HCEC 1CT (cell line): ENCODE measurements around the gene BTRC.
A peak's percentile ranks its signal among the peaks of the same experiment; 100 is the strongest.

Source experiments
- DNase-seq: peaks from one replicate; pipeline ENCODE4 v3.0.0-alpha.2; 2017

The BTRC gene

DNA sequence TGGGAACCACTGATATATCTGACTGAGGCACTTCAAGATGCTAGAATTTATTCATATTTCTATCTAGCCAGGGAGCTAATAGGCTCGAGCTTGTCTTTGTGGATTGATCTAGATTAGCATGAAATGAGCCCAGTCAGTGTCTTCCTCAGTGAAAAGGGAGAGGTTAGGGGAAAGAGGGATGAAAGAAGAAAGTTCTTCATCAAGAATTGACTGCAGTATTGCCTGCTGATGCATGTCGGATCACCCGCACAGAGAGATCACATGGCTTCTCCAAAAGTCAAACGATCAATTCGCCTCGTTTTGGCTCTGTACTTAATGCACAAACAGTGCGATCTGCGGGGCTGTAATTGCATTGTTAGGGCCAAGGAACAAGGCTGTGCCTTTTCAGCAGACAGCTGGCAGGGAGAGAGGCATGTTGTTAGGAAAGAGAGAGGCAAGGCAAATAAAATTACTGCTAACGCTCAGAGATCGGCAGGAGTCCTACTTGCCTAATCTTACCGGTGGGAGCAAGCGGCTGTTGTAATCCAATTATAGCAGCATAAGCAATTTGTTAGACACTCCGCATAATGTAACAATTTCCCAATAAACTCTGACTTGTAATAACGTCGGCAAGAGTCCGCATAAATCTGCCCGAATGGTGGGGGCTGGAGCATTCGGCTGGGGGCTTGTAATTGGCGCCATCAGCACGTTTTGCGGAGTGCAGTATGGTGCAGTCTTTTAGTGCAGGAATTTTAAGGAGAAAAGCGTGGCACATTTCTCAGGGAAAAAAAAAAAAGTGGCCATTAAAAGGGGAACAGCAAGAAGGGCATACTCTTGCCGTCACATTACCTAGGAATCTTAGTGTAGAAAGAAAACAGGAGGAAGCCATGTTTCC is 132.0 kb downstream of the BTRC start:
- no peak for DNase-seq

DNA sequence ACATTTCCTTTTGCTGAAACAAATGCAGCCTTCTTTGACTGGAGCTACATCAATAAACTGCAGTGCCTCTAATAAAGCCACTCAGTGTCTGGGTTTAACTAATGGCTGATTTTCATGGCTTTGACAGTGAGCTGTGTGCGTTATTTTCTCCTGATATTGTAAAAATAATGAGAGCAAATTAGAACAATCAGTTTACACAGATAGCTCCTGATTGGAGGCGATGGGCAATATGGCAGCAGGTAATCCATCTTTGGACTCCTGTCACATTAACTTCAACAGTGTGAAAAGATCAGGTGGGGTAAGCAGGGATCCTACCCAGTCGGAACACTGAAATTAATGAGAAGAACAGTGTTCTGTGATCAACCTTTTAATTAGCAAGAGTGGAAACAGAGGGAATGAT is 133.4 kb downstream of the BTRC start:
- DNase-seq, result no peak

DNA sequence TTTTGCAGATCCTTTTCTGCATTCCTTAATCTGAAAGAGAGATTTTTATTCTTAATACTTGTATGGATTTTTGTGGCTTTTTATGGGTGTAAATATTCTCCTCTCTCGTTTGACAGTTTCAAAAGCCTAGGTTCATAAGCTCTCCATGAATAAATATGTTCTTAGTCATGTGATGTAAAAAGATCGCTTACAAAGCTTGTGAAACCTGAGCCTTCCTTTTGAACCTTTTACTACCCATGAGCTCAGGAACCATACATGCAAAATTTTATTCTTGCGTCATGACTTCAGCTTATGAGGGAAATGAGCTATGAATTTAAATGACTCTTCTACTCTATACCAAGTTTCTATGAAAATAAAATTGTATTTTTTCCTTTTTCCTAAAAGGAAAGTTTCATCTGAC is 135.4 kb downstream of the BTRC start:
- peak; percentile 77 for DNase-seq

DNA sequence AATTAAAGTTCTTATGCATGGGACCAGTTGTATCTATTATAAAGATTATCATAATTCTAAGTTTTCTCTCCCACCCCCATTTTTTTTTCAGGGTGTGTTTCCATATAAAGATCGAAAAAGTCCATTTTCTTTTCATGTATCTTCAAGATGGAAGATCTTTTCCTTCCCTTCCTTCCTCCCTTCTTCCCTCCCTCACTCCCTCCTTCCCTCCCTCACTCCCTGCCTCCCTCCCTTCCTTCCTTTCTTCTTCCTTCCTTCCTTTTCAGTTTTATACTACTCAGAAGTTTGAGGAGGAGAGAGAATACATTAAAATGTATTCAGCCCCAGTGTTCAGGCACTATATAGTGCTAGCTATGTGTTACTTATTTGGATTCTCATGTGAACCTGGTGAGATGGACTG is 136.1 kb downstream of the BTRC start:
- no peak for DNase-seq

DNA sequence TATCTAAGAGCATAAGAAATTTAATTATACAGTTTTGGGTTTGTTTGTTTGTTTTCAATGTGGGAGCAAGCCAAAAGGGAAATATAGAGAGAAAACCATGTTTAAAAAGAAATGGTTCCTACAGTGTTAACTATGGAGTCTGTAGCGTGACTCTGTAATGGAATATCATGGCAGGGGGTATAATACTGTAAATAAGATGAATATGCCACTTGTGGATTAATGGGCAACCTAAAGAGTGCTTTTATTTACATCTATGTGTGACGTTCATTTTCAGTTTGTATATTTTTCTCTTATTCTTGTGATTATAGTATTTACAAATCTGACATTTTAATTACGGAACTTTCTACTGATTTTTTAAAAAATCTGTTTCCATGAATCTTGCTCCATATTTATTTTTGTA is 138.2 kb downstream of the BTRC start:
- DNase-seq, result no peak

DNA sequence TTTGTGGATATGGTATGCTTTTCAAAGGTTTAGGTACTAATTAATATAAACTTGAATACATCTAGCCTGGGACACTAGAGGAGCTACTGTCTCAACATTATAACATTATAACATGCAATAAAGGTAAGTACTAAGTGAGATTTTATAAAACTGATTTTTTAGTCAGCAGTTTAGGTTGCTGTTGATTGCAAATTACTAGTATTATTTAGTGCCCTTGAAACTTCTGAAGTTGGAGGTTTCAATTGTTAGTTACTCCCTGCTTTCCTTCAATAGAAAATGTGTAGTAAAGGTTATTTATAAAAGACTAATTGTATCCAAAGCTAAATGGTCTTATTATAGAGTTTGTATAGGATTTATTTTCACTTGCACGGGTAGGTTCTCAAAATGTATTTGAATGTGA is 138.8 kb downstream of the BTRC start:
- no peak for DNase-seq

DNA sequence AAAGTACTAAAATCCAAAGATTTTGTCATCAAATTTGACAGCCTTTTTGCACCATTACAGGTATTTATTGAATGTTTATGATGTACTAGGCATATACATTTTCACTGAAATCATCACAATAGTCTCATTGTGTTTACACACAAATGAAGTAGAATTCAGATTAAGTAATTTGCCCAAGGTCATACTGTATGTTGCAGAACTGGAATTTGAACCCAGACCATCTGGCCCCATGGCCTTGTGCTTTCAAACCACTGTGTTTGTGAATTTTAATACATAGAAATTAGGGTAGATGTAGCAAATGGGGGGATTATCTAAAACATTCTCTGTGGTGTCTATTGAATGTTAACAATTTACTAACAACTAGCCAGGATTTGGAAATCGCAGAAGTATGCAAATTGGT is 139.3 kb downstream of the BTRC start:
- no peak for DNase-seq

DNA sequence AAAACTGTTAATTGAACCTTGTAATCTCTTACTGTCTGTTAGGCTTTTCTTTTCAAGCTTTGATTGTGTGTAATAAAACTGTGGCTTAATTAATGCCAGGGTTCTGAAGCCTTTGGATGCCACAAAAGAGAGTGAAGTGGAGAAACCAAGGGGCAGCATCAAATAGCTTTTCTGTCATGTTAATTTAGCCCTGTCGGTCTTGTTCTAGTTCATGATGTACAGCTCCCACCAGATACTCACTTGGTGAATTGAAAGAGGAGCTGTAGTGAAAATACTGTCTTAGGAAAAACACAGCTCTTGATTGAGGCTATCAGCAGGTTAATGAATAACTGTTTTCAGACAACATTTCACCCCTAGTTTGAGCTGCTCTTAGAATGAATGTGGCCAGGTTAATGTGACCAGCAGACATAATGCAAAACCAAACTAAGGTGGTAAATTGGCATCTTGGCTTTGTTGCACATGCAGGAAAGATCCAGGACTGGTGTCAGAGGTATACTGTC is 139.9 kb downstream of the BTRC start:
- DNase-seq, result no peak

DNA sequence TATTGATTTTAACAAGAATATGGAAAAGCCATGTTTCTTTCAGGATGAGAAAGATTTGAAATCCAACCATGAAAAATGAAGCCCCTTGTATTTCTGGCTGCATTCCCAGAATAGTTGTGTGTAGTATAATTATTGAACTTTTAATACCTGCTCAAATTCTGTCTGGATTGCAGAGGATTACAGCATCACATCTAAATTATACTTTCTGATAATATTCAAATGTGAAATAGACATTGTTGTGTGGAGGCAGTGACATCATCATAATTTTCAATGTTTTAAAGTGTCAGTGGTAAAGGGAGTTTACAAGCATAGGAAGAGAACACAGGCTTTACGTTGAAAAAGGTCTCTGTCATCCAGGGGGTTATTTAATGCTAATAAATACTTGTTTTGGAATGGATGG is 140.7 kb downstream of the BTRC start:
- DNase-seq, result no peak

DNA sequence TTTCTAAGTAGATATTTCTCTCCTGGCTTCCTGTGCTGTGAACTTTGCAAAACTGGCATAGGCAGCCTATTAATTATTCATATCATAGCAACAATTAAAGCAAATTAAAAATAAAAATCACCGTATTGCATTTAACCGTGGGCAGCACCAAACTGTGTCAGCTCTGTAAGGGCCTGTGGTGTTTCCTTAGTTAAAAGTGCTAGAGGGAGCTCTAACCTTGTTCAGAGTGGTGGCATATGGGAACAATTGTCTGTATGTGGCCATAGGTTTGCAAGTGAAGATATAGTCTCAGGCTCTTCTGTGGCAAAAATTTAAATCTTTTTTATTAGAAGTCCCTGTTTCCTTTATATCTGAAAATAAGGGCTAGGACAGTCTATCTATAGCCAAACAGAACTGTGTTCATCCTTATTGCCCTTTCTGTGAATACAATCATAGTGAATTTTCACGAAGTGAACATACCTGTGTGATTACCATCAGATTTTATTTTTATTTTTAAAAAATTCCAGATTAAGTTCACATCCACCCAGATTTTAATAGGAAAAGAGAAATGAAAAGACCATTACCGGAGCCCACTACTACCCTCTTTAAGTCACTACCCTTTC is 141.5 kb downstream of the BTRC start:
- DNase-seq, result peak; percentile 47

DNA sequence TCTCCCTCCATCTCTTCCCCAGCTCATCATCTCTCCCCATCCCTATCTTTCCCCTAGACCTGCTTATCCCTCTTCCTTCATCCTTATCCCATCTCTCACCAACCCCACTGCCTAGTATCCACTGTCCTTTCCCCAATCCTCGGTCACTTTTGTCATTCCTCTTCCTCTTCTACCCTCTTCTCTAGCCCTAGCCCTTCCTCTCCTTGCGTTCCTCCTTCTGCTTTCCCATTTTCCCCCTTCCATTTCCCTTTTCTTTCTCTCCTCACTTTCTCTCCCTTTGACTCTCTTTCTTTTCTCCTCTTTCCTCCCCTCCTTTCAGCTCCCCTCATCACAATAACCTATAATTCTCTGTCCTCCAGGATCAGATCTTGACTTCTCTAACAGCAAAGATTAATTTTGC is 150.5 kb downstream of the BTRC start:
- DNase-seq, result no peak

DNA sequence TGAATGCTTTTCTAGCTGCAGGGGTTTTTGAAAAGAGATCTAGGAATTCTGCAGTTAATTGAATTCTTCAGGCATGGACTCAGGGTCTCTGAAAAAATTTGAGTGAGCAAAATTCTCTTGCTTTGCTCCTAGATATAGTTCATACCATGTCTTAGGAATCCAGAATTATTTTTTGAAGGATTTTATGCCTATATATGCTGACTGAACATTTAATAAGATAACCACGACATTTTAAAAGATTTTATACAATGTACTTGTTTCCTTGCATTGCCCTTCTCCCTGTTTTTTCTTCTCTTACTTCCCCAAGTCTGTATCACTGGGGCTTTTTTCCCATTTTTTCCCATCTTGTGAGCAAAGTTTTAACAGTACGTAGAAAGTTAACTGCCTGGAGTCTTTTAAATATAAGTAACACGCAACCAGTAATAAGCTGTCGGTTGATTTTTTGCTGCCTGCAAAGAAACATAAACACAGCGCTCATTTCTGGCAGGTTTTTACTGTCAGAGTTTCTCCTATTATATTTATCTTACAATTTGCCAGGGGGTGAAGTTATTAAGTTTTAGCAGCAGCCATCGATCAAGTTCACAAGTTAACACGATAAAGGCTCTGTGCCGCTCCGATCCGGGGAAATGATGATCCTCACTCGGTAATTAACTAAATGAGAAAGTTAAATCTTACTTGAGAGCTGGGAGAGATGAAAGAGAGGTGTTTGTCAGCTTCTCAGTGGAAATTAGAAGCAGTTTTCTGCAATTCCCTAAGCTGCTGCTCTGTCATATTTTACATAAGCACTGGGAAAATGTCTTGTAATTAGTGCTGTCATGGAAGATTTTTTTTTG is 153.1 kb downstream of the BTRC start:
- DNase-seq, result no peak

DNA sequence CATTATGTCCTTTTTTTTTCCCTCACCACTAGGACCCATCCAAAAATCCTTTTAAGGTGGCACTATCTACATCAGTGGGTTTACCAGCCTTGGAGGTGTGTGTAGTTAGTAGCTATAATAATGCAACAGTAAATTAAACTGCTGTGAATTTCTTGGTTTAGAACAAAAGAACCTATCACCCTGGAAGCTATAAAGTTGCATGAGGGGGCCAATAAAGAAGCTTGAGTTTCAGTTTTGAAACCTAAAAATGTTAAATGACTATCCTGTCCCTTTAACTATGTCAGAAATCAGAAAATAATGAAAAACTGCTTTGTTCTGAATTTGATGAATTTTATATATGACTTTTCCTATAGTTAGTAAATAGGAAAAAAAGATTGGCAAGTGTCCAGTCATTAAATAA is 153.9 kb downstream of the BTRC start:
- no peak for DNase-seq

DNA sequence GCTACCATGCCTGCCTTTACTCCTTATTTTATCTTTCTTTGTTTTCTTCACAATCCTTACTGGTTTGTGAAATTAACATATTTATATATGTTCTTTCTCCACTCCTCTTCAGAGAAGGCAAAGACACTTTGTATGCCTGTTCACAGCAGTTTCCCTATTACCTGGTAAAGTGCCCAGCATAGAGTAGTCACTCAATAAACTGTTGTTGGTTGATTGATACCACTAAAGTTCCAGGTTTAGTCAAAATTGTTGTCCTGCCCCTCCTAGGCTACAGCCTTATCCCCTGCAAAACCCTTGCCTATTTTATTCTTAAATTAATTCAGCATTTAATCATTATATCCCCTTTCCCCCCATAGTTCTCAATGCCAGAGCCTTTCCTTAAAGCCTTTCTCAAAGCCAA is 158.0 kb downstream of the BTRC start:
- no peak for DNase-seq

DNA sequence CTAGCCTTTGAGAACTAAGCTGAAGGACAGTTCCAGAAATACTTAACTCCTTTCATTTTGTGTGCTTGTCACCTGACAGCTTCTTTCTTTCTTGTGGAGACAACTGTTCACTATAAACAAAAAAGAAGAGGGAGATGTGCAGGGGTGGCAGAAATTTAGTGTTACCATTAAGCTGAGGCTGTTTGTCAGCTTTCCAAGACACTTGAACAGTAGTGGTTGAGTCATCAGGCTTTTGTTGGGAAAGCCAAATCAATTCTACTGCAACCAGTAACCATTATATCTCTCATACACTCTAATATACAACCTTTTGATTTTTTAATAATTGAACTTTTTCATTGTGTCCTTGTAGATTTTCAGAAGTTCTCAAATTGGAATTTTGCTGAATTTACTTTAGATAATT is 158.8 kb downstream of the BTRC start:
- DNase-seq, result peak; percentile 61

DNA sequence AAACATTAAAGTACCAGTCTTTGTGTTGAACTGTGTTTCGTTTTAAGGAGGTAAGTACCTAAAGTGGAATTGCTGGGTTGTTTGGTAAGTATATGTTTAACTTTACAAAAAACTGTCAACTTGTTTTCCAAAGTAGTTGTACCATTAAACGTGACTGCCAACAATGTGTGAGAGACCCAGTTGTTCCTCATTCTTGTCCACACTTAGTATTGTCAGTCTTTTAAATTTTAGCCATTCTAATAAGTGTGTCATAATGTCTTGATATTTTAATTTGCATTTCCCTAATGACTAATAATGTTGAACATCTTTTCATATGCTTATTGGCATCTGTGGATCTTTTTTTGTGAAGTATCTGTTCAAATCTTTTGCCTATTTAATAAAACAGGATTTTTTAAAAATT is 159.8 kb downstream of the BTRC start:
- no peak for DNase-seq

DNA sequence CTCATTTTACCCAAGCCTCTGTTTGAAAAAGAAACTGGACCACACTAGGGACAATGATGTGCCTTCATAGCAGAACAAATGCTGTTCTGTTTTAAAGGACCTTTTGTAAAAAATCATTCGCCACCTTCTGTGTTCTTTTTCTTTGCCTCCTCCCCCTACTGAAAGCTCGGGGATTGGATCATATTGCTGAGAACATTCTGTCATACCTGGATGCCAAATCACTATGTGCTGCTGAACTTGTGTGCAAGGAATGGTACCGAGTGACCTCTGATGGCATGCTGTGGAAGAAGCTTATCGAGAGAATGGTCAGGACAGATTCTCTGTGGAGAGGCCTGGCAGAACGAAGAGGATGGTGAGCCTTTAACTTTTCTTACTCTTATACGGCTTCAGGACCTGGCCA is 171.9 kb downstream of the BTRC start:
- DNase-seq, result no peak

DNA sequence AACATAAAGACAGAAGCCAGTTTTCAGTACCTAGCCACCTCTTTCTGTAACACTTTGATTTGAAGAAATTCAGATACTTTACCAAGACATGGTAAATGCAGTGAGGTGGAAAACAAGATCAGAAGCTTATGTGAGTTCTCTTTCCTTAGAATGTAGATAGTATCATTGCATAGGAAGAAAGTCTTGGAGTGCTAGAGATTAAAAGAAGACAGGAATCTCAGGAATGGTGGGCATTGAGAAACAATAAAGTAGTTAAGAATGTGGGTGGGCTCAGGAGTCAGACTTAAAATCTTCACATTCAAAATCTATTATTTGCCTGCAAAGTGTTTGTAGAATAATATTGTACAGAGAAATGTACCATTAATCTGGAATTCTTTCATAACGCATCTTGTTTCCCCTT is 175.2 kb downstream of the BTRC start:
- no peak for DNase-seq

DNA sequence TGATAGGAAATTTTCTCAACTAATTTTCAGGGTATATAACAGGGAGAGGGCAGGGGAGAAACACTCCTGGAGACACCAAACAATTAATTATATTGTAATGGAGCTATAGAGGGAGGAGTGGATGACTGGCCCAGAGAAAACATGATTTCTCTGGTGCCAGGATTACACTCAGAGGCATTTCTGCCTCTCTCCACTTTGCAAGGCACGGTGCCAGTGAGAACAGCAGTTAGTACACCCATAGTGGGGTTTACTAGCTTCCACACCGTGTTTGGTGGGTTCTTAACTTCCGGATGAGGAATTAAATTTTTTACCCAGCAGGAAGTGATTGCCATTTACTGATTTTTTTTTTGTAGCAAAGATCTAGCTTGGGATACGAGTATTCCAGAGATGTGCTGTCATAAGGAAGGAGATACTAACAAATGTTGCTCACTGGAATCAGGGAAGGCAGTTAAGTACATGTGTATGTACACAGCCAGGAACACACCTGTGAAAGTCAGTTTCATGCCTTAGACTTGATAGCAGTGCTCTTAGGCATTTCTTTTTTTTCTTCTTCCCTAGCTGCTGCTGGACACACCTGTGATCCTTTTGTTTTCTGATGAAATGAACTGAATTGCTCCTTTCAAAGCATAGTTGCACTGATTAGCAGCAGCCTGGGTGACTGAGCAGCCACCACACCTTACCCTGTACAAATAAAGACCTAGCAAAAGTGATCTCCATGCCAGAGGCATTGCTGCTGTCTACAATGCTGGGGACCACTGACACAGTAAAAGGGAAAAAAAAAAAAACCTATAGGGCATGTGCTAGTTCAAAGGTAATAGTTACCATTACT is 176.0 kb downstream of the BTRC start:
- no peak for DNase-seq

DNA sequence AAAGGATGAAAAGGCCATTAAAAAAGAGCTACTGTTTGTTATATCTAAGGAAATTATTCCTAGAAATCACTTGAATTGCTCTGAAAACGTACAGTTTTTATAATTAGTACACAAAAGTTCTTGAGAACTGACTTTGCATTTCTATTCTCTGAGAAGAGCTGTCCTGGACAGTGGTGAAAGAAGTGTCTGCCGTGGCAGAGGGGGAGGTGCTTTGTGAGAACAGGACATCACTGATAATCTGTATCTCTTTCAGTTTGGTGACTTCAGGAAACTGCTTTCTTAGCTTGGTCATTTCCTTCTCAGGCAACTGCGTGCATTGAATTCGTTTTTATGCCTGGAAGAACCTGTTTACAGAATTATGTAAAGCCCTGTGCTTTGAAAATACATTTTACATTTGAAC is 182.0 kb downstream of the BTRC start:
- DNase-seq, result no peak

DNA sequence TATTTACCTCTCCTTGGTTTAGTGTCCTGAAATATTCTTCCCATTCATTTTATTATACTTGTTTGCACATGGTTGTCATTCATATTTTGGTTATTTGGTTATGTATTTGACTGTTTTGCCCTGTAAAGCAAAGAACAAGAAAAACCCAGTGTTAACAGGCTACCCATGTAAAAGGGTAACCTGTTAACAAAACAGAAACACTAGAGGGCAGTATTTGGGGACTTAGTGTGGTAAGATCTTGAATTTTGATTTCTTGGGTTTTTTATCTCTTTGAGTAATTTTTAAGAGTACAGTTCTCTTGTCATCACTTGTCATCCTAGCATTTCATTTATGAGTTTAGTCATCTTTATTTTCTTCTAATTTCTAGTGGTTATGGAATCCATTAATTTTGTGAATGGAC is 182.8 kb downstream of the BTRC start:
- peak; percentile 26 for DNase-seq

DNA sequence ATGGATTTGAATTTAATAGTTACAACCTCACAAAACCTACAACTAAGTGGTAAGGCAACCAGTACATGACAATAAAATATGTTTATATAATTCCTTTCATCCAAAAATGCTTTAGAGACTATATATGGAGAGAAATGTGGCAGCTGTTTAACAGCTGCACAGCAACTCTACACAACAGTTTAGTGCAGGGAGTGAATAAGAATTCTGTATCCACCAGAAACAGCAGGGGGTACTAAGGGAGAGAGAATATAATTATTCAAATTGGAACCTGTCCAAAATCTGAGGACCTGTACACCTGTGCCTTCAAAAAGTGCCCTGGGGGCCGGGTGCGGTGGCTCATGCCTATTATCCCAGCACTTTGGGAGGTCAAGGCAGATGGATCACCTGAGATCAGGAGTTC is 184.5 kb downstream of the BTRC start:
- no peak for DNase-seq

DNA sequence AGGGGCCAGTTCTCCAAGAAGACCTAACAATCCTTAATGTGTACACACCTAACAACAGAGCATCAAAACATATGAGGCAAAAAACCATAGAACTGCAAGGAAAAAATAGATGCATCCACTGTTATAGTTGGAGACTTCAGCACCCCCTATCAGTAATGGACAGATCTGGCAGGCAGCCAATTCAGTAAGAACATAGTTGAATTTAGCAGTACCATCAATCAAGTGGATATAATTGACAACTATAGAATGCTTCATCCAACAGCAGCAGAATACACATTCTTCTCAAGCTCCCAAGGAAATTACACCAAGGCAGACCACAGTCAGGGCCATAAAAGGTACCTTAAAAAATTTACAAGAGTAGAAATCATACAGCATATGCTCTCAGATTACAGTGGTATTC is 191.9 kb downstream of the BTRC start:
- DNase-seq, result no peak
